Adrenal gland (tissue), 5 donors: Measurements from ENCODE around the gene SOCS3.

Source experiments
- POLR2A ChIP-seq, 2 donors: fragments of 450-650 bp; IDR thresholded peaks; one replicate each; pipeline ENCODE4 v1.6.1; 2017; ENCODE audit warnings: antibody characterized with exemption in 2 of 2, mild to moderate bottlenecking in 2 of 2, moderate library complexity in 1 of 2
- TF ChIP-seq, protein P1 (sequence below), 6 experiments: fragments of 450-650 bp in 4 of 6; fragments of 200-600 bp in 2 of 6; sonication (generic) in 1 of 6; IDR thresholded peaks; 1 replicate in 5 of 6; 2 replicates in 1 of 6; pipeline versions ENCODE4 v1.5.1 to v1.8.0; 2016 to 2021; ENCODE audit warnings: antibody characterized with exemption in 6 of 6, mild to moderate bottlenecking in 2 of 6, moderate library complexity in 1 of 6
- donor health status: DM: no; HTN: no; CAD: no.

GRCh38 chr17:78316115-78316866 is 43.6 kb downstream of the SOCS3 start:
- TF ChIP-seq, protein P1, sequence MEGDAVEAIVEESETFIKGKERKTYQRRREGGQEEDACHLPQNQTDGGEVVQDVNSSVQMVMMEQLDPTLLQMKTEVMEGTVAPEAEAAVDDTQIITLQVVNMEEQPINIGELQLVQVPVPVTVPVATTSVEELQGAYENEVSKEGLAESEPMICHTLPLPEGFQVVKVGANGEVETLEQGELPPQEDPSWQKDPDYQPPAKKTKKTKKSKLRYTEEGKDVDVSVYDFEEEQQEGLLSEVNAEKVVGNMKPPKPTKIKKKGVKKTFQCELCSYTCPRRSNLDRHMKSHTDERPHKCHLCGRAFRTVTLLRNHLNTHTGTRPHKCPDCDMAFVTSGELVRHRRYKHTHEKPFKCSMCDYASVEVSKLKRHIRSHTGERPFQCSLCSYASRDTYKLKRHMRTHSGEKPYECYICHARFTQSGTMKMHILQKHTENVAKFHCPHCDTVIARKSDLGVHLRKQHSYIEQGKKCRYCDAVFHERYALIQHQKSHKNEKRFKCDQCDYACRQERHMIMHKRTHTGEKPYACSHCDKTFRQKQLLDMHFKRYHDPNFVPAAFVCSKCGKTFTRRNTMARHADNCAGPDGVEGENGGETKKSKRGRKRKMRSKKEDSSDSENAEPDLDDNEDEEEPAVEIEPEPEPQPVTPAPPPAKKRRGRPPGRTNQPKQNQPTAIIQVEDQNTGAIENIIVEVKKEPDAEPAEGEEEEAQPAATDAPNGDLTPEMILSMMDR (IDR thresholded peaks at IDR 0.05): no peak
- TF ChIP-seq POLR2A (IDR thresholded peaks at IDR 0.05): no peak
